ENCODE measurements around the gene ZNF385D. TPM values are rescaled to one million over a fixed set of nuclear protein-coding genes. Genes with fewer than 3 reads are reported as not detected.

Gene ZNF385D
- total and polyA plus RNA-seq, 2 of the 13 experiments (the other 11 are each of a cell fraction or from before 2014, with no cell fraction given), result not detected

DNA sequence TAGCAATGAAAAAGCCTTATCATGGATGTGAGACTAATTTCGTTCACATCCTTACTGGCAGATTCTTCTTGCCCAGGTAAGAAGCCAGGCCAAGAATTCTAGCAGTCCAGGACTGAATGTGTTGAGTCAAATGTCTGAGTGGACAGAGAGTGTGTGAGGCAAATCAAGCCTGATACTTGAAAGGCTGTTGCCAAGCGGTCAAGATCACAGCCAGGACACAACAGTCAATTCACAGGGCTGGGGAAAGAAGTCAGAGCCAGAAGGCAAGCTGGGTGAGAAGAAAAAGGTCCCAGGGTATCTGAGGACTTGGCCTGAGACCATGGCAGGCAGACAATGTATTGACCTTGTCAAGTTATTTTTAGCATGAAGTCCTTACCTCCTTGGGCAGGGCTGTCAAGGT lies 301.3 kb downstream of the ZNF385D start:
- Histone ChIP-seq H4K20me1 (ENCODE audit: insufficient read depth, low read length) (no peaks in the 10 kb centered on the region), H3K9me3 (ENCODE audit: low read length) (peaks cover 63% of the 10 kb centered on the region), H3K27ac (ENCODE audit: extremely low read length, insufficient read depth, low read length) (no peak overlapping the region), H2AFZ (ENCODE audit: low read length) (no peak overlapping the region), H3K27me3 (ENCODE audit: control insufficient read depth in 1 of 2, insufficient read depth in 2 of 2, low read length in 2 of 2) (no peaks in the 10 kb centered on the region), H3K36me3 (replicated peaks in 1 of 2; ENCODE audit: control insufficient read depth in 1 of 2, insufficient read depth in 2 of 2, low read length in 2 of 2) (no peaks in the 10 kb centered on the region), H3K4me1 (ENCODE audit: insufficient read depth, low read length) (no peaks in the 10 kb centered on the region), H3K79me2 (ENCODE audit: insufficient read depth, low read length) (no peaks in the 10 kb centered on the region), H3K4me3 (replicated peaks in 1 of 3; ENCODE audit: insufficient read depth in 1 of 3, low read depth in 2 of 3, low read length in 3 of 3) (no peak overlapping the region), H3K9ac (ENCODE audit: insufficient read depth, low read depth, low read length) (no peak overlapping the region), H3K4me2 (ENCODE audit: low read depth, low read length) (no peak overlapping the region)
- in situ Hi-C loops (cut with HindIII; ENCODE audit: extremely low pct_ligation_motif_present, low pct_unique_long_range_greater_than_20kb), result no loop called here
- intact Hi-C loops (cut with micrococcal nuclease; ENCODE audit: unreplicated experiment), result no loop called here
- TF ChIP-seq MAFG (CRISPR knock-in tag; IDR thresholded peaks at IDR 0.05) (no peak), ZNF589 (CRISPR knock-in tag; conservative IDR thresholded peaks at IDR 0.05) (no peak), ZNF891 (CRISPR knock-in tag; IDR thresholded peaks at IDR 0.05) (no peak), SP140L (CRISPR knock-in tag; IDR thresholded peaks at IDR 0.05; ENCODE audit: borderline replicate concordance) (no peak), HOXD1 (CRISPR knock-in tag; IDR thresholded peaks at IDR 0.05) (no peak), ARNT (IDR thresholded peaks at IDR 0.05) (no peak)
- TF ChIP-seq, protein P1, sequence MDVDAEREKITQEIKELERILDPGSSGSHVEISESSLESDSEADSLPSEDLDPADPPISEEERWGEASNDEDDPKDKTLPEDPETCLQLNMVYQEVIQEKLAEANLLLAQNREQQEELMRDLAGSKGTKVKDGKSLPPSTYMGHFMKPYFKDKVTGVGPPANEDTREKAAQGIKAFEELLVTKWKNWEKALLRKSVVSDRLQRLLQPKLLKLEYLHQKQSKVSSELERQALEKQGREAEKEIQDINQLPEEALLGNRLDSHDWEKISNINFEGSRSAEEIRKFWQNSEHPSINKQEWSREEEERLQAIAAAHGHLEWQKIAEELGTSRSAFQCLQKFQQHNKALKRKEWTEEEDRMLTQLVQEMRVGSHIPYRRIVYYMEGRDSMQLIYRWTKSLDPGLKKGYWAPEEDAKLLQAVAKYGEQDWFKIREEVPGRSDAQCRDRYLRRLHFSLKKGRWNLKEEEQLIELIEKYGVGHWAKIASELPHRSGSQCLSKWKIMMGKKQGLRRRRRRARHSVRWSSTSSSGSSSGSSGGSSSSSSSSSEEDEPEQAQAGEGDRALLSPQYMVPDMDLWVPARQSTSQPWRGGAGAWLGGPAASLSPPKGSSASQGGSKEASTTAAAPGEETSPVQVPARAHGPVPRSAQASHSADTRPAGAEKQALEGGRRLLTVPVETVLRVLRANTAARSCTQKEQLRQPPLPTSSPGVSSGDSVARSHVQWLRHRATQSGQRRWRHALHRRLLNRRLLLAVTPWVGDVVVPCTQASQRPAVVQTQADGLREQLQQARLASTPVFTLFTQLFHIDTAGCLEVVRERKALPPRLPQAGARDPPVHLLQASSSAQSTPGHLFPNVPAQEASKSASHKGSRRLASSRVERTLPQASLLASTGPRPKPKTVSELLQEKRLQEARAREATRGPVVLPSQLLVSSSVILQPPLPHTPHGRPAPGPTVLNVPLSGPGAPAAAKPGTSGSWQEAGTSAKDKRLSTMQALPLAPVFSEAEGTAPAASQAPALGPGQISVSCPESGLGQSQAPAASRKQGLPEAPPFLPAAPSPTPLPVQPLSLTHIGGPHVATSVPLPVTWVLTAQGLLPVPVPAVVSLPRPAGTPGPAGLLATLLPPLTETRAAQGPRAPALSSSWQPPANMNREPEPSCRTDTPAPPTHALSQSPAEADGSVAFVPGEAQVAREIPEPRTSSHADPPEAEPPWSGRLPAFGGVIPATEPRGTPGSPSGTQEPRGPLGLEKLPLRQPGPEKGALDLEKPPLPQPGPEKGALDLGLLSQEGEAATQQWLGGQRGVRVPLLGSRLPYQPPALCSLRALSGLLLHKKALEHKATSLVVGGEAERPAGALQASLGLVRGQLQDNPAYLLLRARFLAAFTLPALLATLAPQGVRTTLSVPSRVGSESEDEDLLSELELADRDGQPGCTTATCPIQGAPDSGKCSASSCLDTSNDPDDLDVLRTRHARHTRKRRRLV (CRISPR knock-in tag; IDR thresholded peaks at IDR 0.05), result no peak
- TF ChIP-seq, protein P2, sequence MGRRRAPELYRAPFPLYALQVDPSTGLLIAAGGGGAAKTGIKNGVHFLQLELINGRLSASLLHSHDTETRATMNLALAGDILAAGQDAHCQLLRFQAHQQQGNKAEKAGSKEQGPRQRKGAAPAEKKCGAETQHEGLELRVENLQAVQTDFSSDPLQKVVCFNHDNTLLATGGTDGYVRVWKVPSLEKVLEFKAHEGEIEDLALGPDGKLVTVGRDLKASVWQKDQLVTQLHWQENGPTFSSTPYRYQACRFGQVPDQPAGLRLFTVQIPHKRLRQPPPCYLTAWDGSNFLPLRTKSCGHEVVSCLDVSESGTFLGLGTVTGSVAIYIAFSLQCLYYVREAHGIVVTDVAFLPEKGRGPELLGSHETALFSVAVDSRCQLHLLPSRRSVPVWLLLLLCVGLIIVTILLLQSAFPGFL (CRISPR knock-in tag; IDR thresholded peaks at IDR 0.05), result no peak
- TF ChIP-seq, protein P3, sequence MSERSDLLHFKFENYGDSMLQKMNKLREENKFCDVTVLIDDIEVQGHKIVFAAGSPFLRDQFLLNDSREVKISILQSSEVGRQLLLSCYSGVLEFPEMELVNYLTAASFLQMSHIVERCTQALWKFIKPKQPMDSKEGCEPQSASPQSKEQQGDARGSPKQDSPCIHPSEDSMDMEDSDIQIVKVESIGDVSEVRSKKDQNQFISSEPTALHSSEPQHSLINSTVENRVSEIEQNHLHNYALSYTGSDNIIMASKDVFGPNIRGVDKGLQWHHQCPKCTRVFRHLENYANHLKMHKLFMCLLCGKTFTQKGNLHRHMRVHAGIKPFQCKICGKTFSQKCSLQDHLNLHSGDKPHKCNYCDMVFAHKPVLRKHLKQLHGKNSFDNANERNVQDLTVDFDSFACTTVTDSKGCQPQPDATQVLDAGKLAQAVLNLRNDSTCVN (CRISPR knock-in tag; IDR thresholded peaks at IDR 0.05; ENCODE audit: borderline replicate concordance), result no peak
- no peak for ATAC-seq
- POLR2A ChIA-PET, result no interaction called here
- CTCF ChIA-PET (ENCODE audit: low intra/inter-chr PET ratio, low total read pairs), result no interaction called here
- no peak for DNase-seq (ENCODE audit: low spot score)
- WGBS (ENCODE audit: low lambda C conversion rate), result 0% methylated on average over 2 of the region's 2 CpGs
- no TSS peak for BruUV-seq (replicated peaks)
- no peak for FAIRE-seq

All from HepG2 (cell line).